ENCODE results near the gene ALDH7A1.
"Not testable (repeated sequence)": the region's sequence is repeated elsewhere in the genome, so short reads cannot be mapped to it uniquely, and the experiment has no call there.

The ALDH7A1 gene

GRCh38 chr5:126595486-126596083, 566 bp upstream of the ALDH7A1 start:
- DNase-seq = no peak

- no peak for DNase-seq
These were observed 3.5 kb downstream of the ALDH7A1 start for GRCh38 chr5:126591549-126591948.

- no peak for DNase-seq
These were observed 5.3 kb downstream of the ALDH7A1 start for GRCh38 chr5:126589536-126590297.

GRCh38 chr5:126587551-126588390, 7.2 kb downstream of the ALDH7A1 start:
- no peak for DNase-seq

GRCh38 chr5:126583761-126584160, 11.3 kb downstream of the ALDH7A1 start:
- no peak for DNase-seq

GRCh38 chr5:126579716-126580115, 15.3 kb downstream of the ALDH7A1 start:
- DNase-seq = no peak

GRCh38 chr5:126577415-126577814, 17.6 kb downstream of the ALDH7A1 start:
- DNase-seq = no peak

- no peak for DNase-seq
These were observed 18.0 kb downstream of the ALDH7A1 start for GRCh38 chr5:126576974-126577373.

- no peak for DNase-seq
These were observed 19.4 kb downstream of the ALDH7A1 start for GRCh38 chr5:126575644-126576043.

GRCh38 chr5:126568206-126568755, 26.7 kb downstream of the ALDH7A1 start:
- no peak for DNase-seq

- DNase-seq = no peak
These were observed 32.2 kb downstream of the ALDH7A1 start for GRCh38 chr5:126562823-126563222.

- peak; percentile 11 for DNase-seq
These were observed 33.1 kb downstream of the ALDH7A1 start for GRCh38 chr5:126561908-126562307.

- not testable (repeated sequence) for DNase-seq
These were observed 39.9 kb downstream of the ALDH7A1 start for GRCh38 chr5:126555101-126555500.

GRCh38 chr5:126552614-126553013, 42.4 kb downstream of the ALDH7A1 start:
- peak; percentile 8 for DNase-seq

GRCh38 chr5:126544087-126544740, 50.8 kb downstream of the ALDH7A1 start:
- peak; percentile 33 for DNase-seq

- no peak for DNase-seq
These were observed 51.4 kb downstream of the ALDH7A1 start for GRCh38 chr5:126543660-126544059.

- DNase-seq = no peak
These were observed 52.0 kb downstream of the ALDH7A1 start for GRCh38 chr5:126543009-126543408.

GRCh38 chr5:126542441-126542840, 52.6 kb downstream of the ALDH7A1 start:
- DNase-seq = no peak

GRCh38 chr5:126540631-126541030, 54.4 kb downstream of the ALDH7A1 start:
- DNase-seq = no peak

- no peak for DNase-seq
These were observed 56.4 kb downstream of the ALDH7A1 start for GRCh38 chr5:126538579-126538978.

GRCh38 chr5:126536874-126537273, 58.1 kb downstream of the ALDH7A1 start:
- DNase-seq = no peak

GRCh38 chr5:126535856-126536545, 59.0 kb downstream of the ALDH7A1 start:
- DNase-seq = no peak

Data from fibroblast of skin of back (primary cell).